ENCODE results near the gene GTF2B.
"Not testable (repeated sequence)": the region's sequence is repeated elsewhere in the genome, so short reads cannot be mapped to it uniquely, and the experiment has no call there.

Gene GTF2B

DNA sequence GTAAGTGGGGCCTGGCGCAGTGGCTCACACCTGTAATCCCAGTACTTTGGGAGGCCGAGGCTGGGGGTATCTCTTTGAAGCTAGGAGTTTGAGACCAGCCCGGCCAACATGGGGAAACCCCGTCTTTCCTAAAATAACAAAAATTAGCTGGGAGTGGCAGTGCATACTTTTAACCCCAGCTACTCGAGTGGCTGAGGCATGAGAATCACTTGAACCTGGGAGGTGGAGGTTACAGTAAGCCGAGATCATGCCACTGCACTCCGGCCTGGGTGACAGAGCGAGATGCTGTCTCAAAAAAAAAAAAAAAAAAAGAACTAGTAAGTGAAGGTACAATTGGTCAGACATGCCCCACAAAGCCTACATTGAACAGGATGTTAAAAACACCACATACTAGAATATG is 10.7 kb downstream of the GTF2B start:
- not testable (repeated sequence) for DNase-seq

DNA sequence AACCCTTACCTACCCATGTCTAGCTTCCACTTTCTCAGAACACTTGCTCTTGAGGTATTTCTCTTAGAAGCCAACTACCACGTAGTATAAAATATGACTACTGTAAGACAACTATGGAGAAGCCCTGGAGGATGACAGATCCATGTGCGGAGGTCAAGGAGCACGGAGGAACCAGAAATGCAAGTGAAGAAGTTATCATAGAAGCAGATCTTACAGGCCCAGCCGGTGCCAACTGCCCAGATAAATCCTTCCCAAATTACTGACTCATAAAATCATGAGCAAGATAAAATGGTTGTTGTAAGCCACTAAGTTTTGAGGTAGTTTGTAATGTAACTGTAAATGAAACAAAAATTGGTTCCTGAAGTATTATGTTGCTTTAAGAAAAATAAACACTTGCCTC is 12.6 kb downstream of the GTF2B start:
- no peak for DNase-seq

DNA sequence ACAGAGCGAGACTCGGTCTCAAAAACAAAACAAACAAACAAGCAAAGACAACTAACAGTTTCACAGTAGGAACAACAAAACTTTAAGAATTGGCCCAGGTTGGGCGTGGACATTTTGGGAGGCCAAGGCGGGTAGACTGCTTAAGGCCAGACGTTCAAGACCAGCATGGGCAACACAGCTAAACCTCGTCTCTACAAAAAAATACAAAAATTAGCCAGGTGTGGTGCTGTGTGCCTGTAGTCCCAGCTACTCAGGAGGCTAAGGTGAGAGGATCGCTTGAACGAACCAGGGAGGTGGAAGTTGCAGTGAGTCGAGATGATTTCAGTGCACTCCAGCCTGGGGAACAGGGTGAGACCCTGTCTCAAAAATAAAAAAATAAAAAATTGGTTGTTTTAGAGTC is 13.5 kb downstream of the GTF2B start:
- DNase-seq = no peak

DNA sequence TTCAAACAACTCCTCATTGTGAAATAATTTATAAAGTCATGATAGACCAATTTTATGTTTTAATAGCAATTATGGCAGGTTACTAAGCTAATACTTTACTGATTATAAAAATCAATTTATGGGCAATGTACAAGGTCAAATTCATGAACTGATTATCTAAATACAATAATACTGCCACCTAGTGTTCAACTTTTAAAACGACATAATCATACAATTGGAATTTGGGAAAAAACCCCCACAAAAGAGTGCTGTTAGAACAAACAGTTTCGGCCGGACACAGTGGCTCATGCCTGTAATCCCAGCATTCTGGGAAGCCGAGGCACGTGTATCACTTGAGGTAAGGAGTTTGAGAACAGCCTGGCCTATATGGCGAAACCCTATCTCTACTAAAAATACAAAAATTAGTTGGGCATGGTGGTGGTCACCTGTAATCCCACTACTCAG is 14.0 kb downstream of the GTF2B start:
- no peak for DNase-seq

DNA sequence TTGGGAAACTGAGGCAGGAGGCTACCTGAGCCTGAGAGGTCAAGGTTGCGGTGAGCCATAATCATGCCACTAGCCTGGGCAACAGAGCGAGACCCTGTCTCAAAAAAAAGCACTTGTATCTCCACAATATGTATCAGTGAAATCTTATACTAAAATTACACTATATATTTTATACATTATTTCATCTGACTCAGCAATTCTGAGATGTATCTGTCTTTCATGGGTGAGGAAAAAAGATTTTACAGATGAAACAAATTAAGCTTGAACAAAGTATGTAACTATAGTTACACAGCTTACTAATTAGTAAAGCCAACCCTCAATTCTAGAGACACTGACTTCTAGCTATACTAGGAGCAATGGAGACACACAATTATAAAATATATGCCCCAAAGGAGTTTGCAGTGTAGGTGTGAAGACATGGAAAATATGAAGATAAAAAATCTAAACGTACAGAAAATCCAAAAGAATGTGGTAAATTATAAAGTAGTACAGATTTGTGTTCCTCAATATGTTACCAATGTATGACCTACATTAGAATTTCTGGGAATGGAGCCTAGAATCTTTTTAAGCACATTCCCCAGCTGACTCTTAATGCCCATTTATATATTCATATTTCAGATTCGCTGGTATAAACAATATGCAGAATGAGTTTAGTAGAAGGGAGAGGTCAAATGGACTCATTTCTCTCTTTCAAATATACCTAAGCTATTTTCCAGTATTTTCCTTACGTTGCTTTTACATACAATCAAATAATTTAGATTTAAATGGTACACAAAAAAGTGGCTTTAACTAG is 14.6 kb downstream of the GTF2B start:
- DNase-seq = no peak

DNA sequence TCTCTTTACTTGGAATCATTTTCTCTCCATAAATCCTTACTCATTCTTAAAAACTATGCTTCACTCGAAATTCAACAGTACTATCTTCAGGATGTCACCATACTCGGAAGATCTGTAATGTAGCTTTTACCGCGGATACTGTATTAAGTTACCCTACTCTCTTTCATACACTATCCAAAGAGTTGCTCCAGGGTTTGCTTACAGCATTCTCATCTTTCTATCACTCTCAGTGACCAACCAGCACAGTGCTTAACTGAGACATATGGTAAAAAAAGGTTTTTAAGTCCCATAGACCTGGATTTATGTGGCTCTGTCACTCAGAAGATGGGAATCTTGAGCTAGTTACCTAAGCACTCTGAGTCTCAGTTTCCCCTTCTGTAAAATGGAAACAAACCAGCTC is 15.8 kb downstream of the GTF2B start:
- no peak for DNase-seq

DNA sequence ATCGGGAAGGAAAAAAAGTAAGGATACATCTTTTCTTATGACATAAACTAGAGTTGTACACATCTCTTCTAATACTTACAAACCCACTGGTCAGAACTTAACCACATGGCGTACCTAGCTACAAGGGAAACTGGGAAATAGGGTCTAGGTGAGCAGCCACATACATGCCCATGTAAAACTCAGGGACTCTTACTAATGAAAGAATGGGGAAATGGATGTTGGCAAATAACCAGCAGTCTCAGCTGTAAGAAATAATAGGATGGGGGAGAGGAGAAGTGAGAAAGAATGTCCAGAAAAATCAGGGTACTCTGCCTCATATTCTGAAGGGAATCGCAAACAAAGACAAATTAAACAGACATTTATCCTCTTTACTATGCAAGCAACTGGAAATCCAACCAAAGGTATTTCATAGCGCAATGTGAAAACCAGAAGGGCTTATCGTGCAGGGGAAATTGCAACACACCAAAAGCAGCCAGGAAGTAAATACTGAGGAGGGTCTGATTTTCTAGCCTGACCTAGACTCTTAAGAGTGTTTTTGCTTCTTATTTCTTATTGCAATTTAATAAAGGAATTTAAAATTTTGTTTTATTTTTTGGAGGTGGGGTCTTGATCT is 17.5 kb downstream of the GTF2B start:
- no peak for DNase-seq

DNA sequence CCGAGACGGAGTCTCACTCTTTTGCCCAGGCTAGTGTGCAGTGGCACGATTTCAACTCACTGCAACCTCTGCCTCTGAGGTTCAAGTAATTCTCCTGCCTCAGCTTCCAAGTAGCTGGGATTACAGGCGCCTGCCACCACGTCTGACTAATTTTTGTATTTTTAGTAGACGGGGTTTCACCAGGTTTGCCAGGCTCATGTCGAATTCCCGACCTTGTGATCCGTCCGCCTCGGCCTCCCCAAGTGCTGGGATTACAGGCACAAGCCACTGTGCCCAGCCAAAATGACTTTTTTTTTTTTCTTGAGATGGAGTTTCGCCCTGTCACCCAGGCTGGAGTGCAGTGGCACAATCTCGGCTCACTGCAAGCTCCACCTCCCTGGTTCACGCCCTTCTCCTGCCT is 21.7 kb downstream of the GTF2B start:
- not testable (repeated sequence) for DNase-seq

DNA sequence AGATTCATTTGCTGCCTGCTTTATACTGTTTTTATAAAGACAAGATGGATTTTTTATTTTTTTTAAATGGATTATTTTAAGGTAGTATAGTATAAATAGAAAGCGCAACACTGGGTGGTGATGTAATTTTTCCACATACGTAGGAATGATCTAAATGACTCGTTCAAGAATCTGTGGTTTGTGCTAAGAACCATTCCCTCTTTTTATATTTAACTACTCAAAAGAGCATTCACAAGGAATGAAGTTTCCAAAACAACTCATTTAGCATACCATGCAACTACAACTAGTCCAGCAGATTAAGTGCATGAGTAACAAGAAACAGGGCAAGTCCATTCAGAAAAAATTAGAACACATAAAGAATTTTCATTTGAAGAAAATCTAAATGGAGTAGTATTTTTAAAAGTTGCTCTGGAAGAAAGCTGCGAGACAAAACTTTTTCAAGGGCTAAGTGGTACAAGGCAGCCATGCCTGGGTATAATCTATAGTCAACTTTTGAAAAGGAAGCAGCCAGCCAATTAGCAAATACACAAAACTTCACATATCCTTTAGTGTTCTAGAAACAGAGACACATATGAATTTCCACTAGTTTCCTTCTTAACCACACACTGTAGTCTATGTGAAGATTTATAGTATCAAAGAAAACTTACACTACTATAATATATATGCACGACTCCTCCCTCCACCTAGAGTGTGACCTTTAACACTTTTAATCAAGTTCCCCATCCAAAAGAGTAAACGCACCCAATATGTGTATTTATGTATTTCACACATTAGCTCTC is 23.4 kb downstream of the GTF2B start:
- no peak for DNase-seq

DNA sequence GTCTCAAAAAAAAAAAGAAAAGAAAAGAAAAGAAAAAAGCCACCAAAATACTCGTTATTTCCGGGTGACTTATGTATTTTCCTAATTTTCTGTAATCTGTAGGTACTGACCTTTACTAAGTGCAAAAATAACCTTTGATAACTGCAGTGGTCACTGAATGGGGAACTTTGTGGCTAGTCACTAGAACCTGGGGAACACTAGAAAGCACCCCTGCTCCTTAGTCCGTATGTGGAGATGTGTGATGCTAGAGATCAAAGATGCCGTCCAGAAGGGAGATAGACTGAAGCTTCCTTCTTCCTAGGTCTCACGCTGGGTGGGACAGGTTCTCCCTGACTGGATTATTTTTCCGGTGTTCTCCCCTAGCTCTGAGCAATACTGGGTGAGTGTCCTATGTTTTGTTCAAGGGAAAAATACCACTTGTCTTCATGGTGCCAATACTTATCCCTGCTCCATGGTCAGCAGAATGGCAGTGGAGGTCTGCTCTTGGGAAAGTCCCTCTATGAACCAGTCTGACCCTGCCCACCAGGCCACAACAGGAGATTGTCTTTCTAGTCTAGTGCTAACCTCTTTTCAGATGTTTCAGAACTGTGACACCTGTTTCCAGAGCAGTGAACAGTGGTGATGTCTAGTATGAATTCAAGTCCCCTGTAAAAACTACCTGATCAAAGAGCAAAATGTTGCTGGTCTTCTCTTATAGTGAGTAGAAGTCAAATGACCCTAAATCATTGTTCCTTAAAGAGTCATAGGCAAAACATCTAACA is 39.9 kb downstream of the GTF2B start:
- DNase-seq = no peak

DNA sequence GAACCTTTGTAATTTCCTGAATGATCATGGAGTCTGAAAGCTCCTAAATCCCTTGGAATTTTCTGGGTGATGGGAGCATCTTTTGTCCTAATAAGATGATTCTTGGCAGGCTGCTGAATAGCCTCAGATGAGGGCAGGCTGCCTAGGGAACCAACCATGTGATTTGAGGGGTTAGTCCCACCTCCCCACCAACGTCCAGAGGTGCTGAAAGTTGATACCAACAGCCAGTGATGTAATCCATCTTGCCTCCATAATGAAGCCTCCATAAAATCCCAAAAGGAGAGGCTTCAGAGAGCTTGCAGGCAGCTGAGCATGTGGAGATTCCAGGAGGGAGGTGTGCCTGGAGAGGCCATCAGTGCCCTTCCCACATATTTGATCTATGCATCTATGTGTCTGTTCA is 43.7 kb downstream of the GTF2B start:
- DNase-seq = no peak

DNA sequence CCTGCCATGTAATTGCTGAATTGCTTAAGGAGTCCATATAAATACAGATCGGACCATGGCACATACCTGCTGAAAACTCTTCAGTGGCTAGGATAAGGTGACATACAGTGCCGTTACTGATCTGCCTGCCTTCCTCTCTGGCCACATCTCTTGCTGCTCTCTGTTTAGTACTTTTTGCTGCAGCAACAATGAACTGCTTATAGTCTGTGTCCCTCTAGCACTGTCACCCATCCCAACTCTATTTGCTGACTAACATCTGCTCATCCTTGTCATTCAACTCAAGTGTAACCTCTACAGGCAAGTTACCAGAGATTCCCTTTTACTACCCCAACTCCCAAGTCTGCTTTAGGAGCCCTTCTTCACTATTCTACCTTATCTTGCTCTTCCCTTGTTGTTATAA is 65.6 kb downstream of the GTF2B start:
- no peak for DNase-seq

DNA sequence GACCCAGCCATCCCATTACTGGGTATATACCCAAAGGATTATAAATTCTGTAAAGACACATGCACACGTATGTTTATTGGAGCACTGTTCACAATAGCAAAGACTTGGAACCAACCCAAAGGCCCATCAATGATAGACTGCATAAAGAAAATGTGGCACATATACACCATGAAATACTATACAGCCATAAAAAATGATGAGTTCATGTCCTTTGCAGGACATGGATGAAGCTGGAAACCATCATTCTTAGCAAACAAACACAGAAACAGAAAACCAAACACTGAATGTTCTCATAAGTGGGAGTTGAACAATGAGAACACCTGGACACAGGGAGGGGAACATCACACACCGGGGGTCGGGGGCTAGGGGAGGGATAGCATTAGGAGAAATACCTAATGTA is 71.7 kb downstream of the GTF2B start:
- not testable (repeated sequence) for DNase-seq

DNA sequence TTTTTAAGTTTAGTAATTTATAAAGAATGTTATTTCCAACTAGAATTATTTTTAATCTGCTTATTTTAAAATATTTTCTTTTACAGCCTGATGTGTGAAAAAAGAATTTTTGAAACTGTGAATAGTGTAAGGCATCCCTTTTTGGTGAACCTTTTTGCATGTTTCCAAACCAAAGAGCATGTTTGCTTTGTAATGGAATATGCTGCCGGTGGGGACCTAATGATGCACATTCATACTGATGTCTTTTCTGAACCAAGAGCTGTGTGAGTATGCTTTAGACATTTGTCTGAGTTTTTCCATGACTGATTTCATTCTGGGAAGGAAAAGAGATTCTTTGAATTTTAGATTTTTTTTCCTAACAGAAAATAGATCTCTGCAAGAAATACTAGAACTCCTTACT is 77.9 kb downstream of the GTF2B start:
- no peak for DNase-seq

DNA sequence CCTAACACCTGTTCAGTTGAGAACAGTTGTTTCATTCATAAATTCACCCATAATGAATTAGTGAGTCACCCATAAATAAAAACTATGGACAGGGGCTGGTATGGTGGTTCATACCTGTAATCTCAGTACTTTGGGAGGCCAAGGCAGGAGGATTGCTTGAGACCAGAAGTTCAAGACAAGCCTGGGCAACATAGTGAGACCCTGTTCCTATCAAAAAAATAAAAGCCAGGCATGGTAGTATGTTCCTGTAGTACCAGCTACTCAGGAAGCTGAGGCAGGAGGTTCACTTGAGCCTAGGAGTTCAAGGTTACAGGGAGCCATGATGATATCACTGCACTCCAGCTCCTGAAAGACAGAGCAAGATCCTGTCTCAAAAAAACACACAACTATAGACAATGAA is 79.0 kb downstream of the GTF2B start:
- no peak for DNase-seq

DNA sequence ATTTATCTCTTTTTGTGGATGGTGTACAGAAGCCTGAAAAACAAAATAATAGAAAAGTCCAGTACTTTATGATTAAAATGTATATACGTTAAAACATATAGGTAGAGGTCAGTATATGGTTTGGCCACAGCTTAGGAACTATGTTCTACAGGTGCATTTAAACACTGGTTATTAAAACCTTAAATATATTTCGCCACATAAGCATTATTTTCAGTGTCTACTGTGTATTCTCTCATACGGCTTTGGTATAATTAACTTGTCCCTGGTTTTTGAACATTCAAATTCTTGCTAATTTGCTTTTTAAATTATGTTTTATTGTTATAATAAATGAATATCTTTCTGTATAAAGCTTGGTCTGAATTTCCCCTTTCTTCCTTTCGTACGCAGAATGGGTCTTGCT is 87.9 kb downstream of the GTF2B start:
- no peak for DNase-seq

DNA sequence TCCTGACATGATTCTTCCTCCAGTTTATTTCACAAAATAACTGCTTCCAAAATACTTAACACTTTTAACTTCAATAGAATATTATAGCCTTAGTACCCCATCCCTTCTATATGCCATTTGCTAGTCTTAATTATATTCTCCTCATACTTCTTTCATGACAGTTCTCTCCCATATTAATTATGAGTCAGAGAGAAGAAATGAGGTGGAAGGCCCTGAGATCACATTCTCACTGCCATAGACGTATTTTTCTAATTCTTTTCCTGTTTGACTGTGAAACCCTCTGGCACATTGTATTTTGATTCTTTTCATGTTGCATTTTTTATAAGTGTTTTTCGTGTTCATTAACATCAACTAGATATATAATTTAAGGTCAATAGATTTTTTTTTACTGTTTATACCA is 88.4 kb downstream of the GTF2B start:
- DNase-seq = no peak
